IMR-90 (cell line): ENCODE measurements around the gene ZDHHC6. TPM values are rescaled to one million over a fixed set of nuclear protein-coding genes. Genes with fewer than 3 reads are reported as not detected.

Experiments used
- ATAC-seq: fragments of 200-7000 bp; cut with Tn5 transposase; 2 replicates; pipeline ENCODE4 v1.9.1; 2020; ENCODE audit warnings: low read depth, mild to moderate bottlenecking, moderate library complexity
- BruUV-seq: library from RNA; stranded (reverse); fragments of 400-500 nt; replicated peaks from 2 replicates; lab custom pipeline; 2021; lab: Mats Ljungman, UMichigan
- CTCF ChIA-PET: fragments of 300-600 bp; formaldehyde crosslinking; extraction: SDS; loops from one replicate; lab custom pipeline; 2021; ENCODE audit warnings: antibody characterized with exemption; lab: Yijun Ruan, JAX
- POLR2A ChIA-PET: fragments of 300-600 bp; sonication (Branson Sonifier 250); formaldehyde crosslinking; loops from one replicate; lab custom pipeline; 2022; ENCODE audit warnings: antibody characterized with exemption; ENCODE audit not compliant: unreplicated experiment; lab: Charles Lee
- DNase-seq: peaks from one replicate; pipeline ENCODE4 v3.0.0; 2013
- H2AFZ ChIP-seq: replicated peaks from 2 replicates; pipeline ENCODE3; 2013; ENCODE audit warnings: low read length, mild to moderate bottlenecking; ENCODE audit not compliant: poor library complexity
- H2AK5ac ChIP-seq: 2 replicates; pipeline ENCODE4 v1.6.1; 2013; ENCODE audit warnings: low read depth, low read length, inconsistent platforms
- H2AK9ac ChIP-seq: replicated peaks from 2 replicates; pipeline ENCODE3; 2013; ENCODE audit warnings: mild to moderate bottlenecking, low read depth, low read length, moderate library complexity; ENCODE audit not compliant: poor library complexity
- H2BK120ac ChIP-seq: 2 replicates; pipeline ENCODE4 v1.6.1; 2013; ENCODE audit warnings: low read depth, low read length, inconsistent platforms
- H2BK15ac ChIP-seq: 3 replicates; pipeline ENCODE4 v1.6.1; 2013; ENCODE audit warnings: low read depth, low read length, inconsistent platforms
- H2BK20ac ChIP-seq: 2 replicates; pipeline ENCODE4 v1.6.1; 2013; ENCODE audit warnings: low read depth, mild to moderate bottlenecking, inconsistent platforms, low read length, moderate library complexity
- H2BK5ac ChIP-seq: 2 replicates; pipeline ENCODE4 v1.6.1; 2013; ENCODE audit warnings: mild to moderate bottlenecking, low read depth, low read length, inconsistent platforms; ENCODE audit not compliant: poor library complexity, severe bottlenecking
- H3K14ac ChIP-seq: replicated peaks from 2 replicates; pipeline ENCODE4 v1.6.1; 2013; ENCODE audit warnings: low read depth, low read length, inconsistent platforms
- H3K18ac ChIP-seq: 2 replicates; pipeline ENCODE4 v1.6.1; 2013; ENCODE audit warnings: low read depth, low read length, control low read depth
- H3K23ac ChIP-seq: 2 replicates; pipeline ENCODE4 v1.6.1; 2013; ENCODE audit warnings: low read depth, low read length, inconsistent platforms
- H3K27ac ChIP-seq: 2 replicates; pipeline ENCODE4 v1.5.1; 2013; ENCODE audit warnings: mild to moderate bottlenecking, control low read depth, low read length; ENCODE audit not compliant: insufficient read depth
- H3K27me3 ChIP-seq: 2 replicates; pipeline ENCODE4 v1.6.1; 2013; ENCODE audit warnings: low read length; ENCODE audit not compliant: control insufficient read depth, insufficient read depth
- H3K36me3 ChIP-seq: 2 replicates; pipeline ENCODE4 v1.6.1; 2013; ENCODE audit warnings: low read length, mixed read lengths; ENCODE audit not compliant: control insufficient read depth, insufficient read depth
- H3K4ac ChIP-seq: 2 replicates; pipeline ENCODE4 v1.6.1; 2013; ENCODE audit warnings: low read depth, low read length, inconsistent platforms
- H3K4me1 ChIP-seq: 2 replicates; pipeline ENCODE4 v1.6.1; 2013; ENCODE audit warnings: low read length, mixed read lengths; ENCODE audit not compliant: control insufficient read depth, insufficient read depth
- H3K4me2 ChIP-seq: 2 replicates; pipeline ENCODE4 v1.6.1; 2013; ENCODE audit warnings: low read depth, mild to moderate bottlenecking, control low read depth, low read length, moderate library complexity
- H3K4me3 ChIP-seq: 2 replicates; pipeline ENCODE4 v1.5.1; 2013; ENCODE audit warnings: low read depth, mild to moderate bottlenecking, control low read depth, low read length, moderate library complexity; ENCODE audit not compliant: insufficient read depth
- H3K56ac ChIP-seq: 2 replicates; pipeline ENCODE4 v1.6.1; 2013; ENCODE audit warnings: low read length, inconsistent platforms; ENCODE audit not compliant: insufficient read depth; ENCODE audit errors: extremely low read depth
- H3K79me1 ChIP-seq, 2 experiments: 2 replicates each; pipeline ENCODE4 v1.6.1; 2013; ENCODE audit warnings: low read length in 2 of 2, inconsistent platforms in 1 of 2, low read depth in 1 of 2
- H3K9ac ChIP-seq: 2 replicates; pipeline ENCODE4 v1.6.1; 2013; ENCODE audit warnings: low read depth, low read length, control low read depth
- H3K9me1 ChIP-seq: 2 replicates; pipeline ENCODE4 v1.6.1; 2013; ENCODE audit warnings: low read length, inconsistent platforms; ENCODE audit not compliant: insufficient read depth
- H3K9me3 ChIP-seq: 2 replicates; pipeline ENCODE4 v1.6.1; 2013; ENCODE audit warnings: low read length; ENCODE audit not compliant: control insufficient read depth, insufficient read depth
- H4K20me1 ChIP-seq: 2 replicates; pipeline ENCODE4 v1.6.1; 2013; ENCODE audit warnings: low read length, inconsistent platforms; ENCODE audit not compliant: insufficient read depth
- H4K5ac ChIP-seq: 2 replicates; pipeline ENCODE4 v1.6.1; 2013; ENCODE audit warnings: mild to moderate bottlenecking, low read depth, low read length, control low read depth
- H4K8ac ChIP-seq, 2 experiments: 2 replicates each; pipeline ENCODE4 v1.6.1; 2013; ENCODE audit warnings: low read depth in 2 of 2, low read length in 2 of 2, control low read depth in 1 of 2, inconsistent platforms in 1 of 2
- H4K91ac ChIP-seq: 2 replicates; pipeline ENCODE4 v1.6.1; 2013; ENCODE audit warnings: low read depth, low read length, inconsistent platforms; ENCODE audit not compliant: insufficient read depth
- CHD1 ChIP-seq: IDR thresholded peaks from 2 replicates; pipeline ENCODE4 v1.6.1; 2012; ENCODE audit warnings: low read depth, low read length, improper control_type of control experiment
- CTCF ChIP-seq: conservative IDR thresholded peaks from 2 replicates; pipeline ENCODE4 v1.5.1; 2012; ENCODE audit warnings: mild to moderate bottlenecking, low read depth, low read length, improper control_type of control experiment
- FOS ChIP-seq: fragments of 150-350 bp; IDR thresholded peaks from 2 replicates; pipeline ENCODE4 v1.6.1; 2016; ENCODE audit warnings: low read depth, low read length
- MAFK ChIP-seq: IDR thresholded peaks from 2 replicates; pipeline ENCODE4 v1.6.1; 2012; ENCODE audit warnings: low read depth, low read length, improper control_type of control experiment
- MAZ ChIP-seq: IDR thresholded peaks from 2 replicates; pipeline ENCODE4 v1.6.1; 2012; ENCODE audit warnings: low read depth, mild to moderate bottlenecking, low read length, improper control_type of control experiment, moderate library complexity, borderline replicate concordance
- MXI1 ChIP-seq: IDR thresholded peaks from 2 replicates; pipeline ENCODE4 v1.6.1; 2012; ENCODE audit warnings: low read depth, mild to moderate bottlenecking, low read length, moderate library complexity, borderline replicate concordance
- POLR2A ChIP-seq: IDR thresholded peaks from 2 replicates; pipeline ENCODE4 v1.6.1; 2012; ENCODE audit warnings: mild to moderate bottlenecking, low read depth, low read length
- RAD21 ChIP-seq: IDR thresholded peaks from 2 replicates; pipeline ENCODE4 v1.6.1; 2012; ENCODE audit warnings: low read length, improper control_type of control experiment
- SMC3 ChIP-seq: fragments of 150-350 bp; IDR thresholded peaks from 2 replicates; pipeline ENCODE4 v1.6.1; 2016; ENCODE audit warnings: low read depth, mild to moderate bottlenecking, antibody characterized with exemption, low read length, moderate library complexity
- WGBS, 2 experiments: methylation state at CpG; one replicate each; pipeline versions ENCODE4 v1.1.5 to v1.1.7; 2013; ENCODE audit warnings: missing lambda C conversion rate in 2 of 2; ENCODE audit not compliant: insufficient read length in 1 of 2; ENCODE audit errors: extremely low coverage in 2 of 2; 5-methylcytosine and 5-hydroxymethylcytosine counted together
- dilution Hi-C: fragments of 300-500 bp; cut with HindIII; formaldehyde crosslinking; loops from one replicate; pipeline ENCODE4 v1.14.3; 2018; ENCODE audit warnings: low sequenced_read_pairs; ENCODE audit not compliant: unreplicated experiment
- in situ Hi-C: fragments of 300-500 bp; cut with MboI; formaldehyde crosslinking; loops from 3 replicates; pipeline ENCODE4 v1.14.3; 2019; ENCODE audit warnings: low sequenced_read_pairs, inconsistent platforms, mixed read lengths
- intact Hi-C: fragments of 100-400 bp; cut with micrococcal nuclease; formaldehyde crosslinking; loops from 2 replicates; pipeline ENCODE4 v1.10.0; 2022
- polyA plus RNA-seq, 3 experiments: library from polyadenylated mRNA; depleted of rRNA; stranded (reverse); fragments of >200 nt; gene quantifications; 2 replicates each; pipeline ENCODE4 v1.2.3, GENCODE V29; 2012; ENCODE audit warnings: low replicate concordance in 1 of 3
- total RNA-seq: library from RNA; depleted of rRNA; stranded (reverse); fragments of >200 nt; gene quantifications from 2 replicates; pipeline ENCODE4 v1.2.3, GENCODE V29; 2012
- TF ChIP-seq, protein P1 (sequence below): fragments of 150-350 bp; IDR thresholded peaks from 2 replicates; pipeline ENCODE4 v1.6.1; 2017; ENCODE audit warnings: mild to moderate bottlenecking, antibody characterized with exemption, low read length, low read depth

The ZDHHC6 gene
- total and polyA plus RNA-seq, 2 of the 4 experiments (the other 2 are of a cell fraction) = 17.4 to 21.6 TPM

DNA sequence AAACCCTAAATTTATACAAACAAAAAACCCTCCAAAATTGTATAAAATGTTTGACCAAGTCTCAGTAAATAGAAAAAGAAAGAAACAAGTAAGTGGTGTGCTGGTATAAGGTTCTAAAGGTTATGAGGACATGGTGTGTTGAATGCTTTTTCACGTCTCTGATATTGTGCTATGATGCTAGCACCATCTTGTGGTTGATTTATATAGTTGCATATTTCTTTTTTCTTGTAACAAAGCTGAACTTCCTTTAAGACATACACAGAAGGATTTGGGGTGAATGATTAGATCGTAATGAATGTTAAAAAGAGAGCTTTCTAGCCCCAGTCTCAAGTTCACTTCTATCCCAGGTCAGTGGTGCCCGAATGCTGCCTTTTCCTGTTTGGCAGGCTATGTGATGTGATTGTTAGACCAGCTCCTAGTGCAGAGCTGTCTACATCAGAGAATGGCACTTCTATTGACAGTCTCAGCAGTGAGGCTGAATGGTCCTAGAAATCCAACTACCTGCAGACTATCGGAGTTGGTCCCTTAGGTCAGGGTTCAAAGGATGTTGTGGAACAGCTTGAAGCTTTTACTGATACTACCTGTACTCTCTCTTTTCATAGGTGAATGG, 25.3 kb upstream of the ZDHHC6 start:
- H2AFZ ChIP-seq = no peak overlapping the region
- no TSS peak for BruUV-seq
- H4K20me1 ChIP-seq = no peaks in the 10 kb centered on the region; the same call in 1 of the 2 replicates
- ATAC-seq (peak; percentile 76), DNase-seq (peak; percentile 68)
- dilution Hi-C loops = no loop called here
- no peak overlapping the region for H3K27ac ChIP-seq
- H3K4ac ChIP-seq = no peak overlapping the region
- peaks cover 4 to 7% of the 10 kb centered on the region in 2 experiments; a peak in 3 of 4 replicates for H3K79me1 ChIP-seq
- H3K4me1 ChIP-seq = no peaks in the 10 kb centered on the region
- H2BK120ac ChIP-seq = no peak overlapping the region
- peaks cover 2% of the 10 kb centered on the region; the same call in 1 of the 2 replicates for H3K9me1 ChIP-seq
- H4K5ac ChIP-seq = no peak overlapping the region
- H3K23ac ChIP-seq = no peak overlapping the region
- H3K56ac ChIP-seq = no peak overlapping the region
- no CpG with 5 or more reads among the region's 4 CpGs for WGBS, 2 experiments
- in situ Hi-C loops = loop anchor here (10.0 kb wide), 1 partner anchor 913 kb away; no protein-coding TSS in a partner anchor
- no peak overlapping the region for H3K4me3 ChIP-seq
- H4K8ac ChIP-seq = no peak overlapping the region
- no peak overlapping the region for H2BK5ac ChIP-seq
- no peaks in the 10 kb centered on the region for H3K27me3 ChIP-seq
- no peak overlapping the region for H4K91ac ChIP-seq
- intact Hi-C loops = loop anchor here (1.0 to 10.0 kb wide), 3 partner anchors 25 to 1049 kb away; partner anchors contain the start of gene VTI1A
- no peak overlapping the region for H3K18ac ChIP-seq
- POLR2A ChIA-PET = interaction anchor here (0.8 kb wide), 1 partner anchor 12 kb away, joined by 3 read pairs; no protein-coding TSS in a partner anchor
- no peak overlapping the region for H2BK15ac ChIP-seq
- CTCF ChIA-PET = interaction anchor here (0.6 to 1.5 kb wide), 22 partner anchors 8 to 1881 kb away, joined by 3 to 7 read pairs (median 4); no protein-coding TSS in a partner anchor
- H3K4me2 ChIP-seq = no peak overlapping the region
- H3K9ac ChIP-seq = no peak overlapping the region
- no peak overlapping the region for H2AK5ac ChIP-seq
- no peak overlapping the region for H2AK9ac ChIP-seq
- no peak overlapping the region for H3K14ac ChIP-seq
- H2BK20ac ChIP-seq = no peak overlapping the region
- no peaks in the 10 kb centered on the region for H3K9me3 ChIP-seq
- H3K36me3 ChIP-seq = peaks cover 4% of the 10 kb centered on the region
- TF ChIP-seq MAZ = no peak
- TF ChIP-seq, protein P1, sequence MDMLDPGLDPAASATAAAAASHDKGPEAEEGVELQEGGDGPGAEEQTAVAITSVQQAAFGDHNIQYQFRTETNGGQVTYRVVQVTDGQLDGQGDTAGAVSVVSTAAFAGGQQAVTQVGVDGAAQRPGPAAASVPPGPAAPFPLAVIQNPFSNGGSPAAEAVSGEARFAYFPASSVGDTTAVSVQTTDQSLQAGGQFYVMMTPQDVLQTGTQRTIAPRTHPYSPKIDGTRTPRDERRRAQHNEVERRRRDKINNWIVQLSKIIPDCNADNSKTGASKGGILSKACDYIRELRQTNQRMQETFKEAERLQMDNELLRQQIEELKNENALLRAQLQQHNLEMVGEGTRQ = no peak
- peak; percentile 69 for TF ChIP-seq CTCF
- no peak for TF ChIP-seq FOS
- TF ChIP-seq CHD1 = no peak
- TF ChIP-seq MAFK = no peak
- no peak for TF ChIP-seq POLR2A
- TF ChIP-seq MXI1 = no peak
- peak; percentile 58 for TF ChIP-seq SMC3
- peak; percentile 77 for TF ChIP-seq RAD21
